Left kidney (tissue), 2 donors: Measurements from ENCODE around the gene HPDL. TPM values are rescaled to one million over a fixed set of nuclear protein-coding genes. Genes with fewer than 3 reads are reported as not detected.

ENCODE experiments used
- DNase-seq: peaks from one replicate; pipeline ENCODE4 v3.0.0-alpha.2; 2013
- polyA plus RNA-seq: library from polyadenylated mRNA; unstranded; fragments of 120-200 nt; gene quantifications from one replicate; pipeline ENCODE4 v1.2.1, GENCODE V29; 2013; ENCODE audit not compliant: insufficient read length

HPDL gene
- polyA plus RNA-seq, 1 donor: 3.0 TPM

- no peak for DNase-seq
Measured at GRCh38 chr1:45319761-45320160, 6.9 kb upstream of the HPDL start.

- DNase-seq: no peak
Measured at GRCh38 chr1:45321444-45321843, 5.3 kb upstream of the HPDL start.

GRCh38 chr1:45322486-45323040 lies 4.1 kb upstream of the HPDL start:
- no peak for DNase-seq

GRCh38 chr1:45325851-45326506 lies 716 bp upstream of the HPDL start:
- DNase-seq: no peak

GRCh38 chr1:45327644-45328515 lies 1.2 kb downstream of the HPDL start:
- DNase-seq: no peak

- DNase-seq: no peak
Measured at GRCh38 chr1:45328680-45329079, 2.0 kb downstream of the HPDL start.

GRCh38 chr1:45329445-45329844 lies 2.8 kb downstream of the HPDL start:
- DNase-seq: no peak

- DNase-seq: no peak
Measured at GRCh38 chr1:45331436-45332345, 5.0 kb downstream of the HPDL start.

- no peak for DNase-seq
Measured at GRCh38 chr1:45332346-45332720, 5.6 kb downstream of the HPDL start.

GRCh38 chr1:45334308-45335245 lies 7.9 kb downstream of the HPDL start:
- DNase-seq: no peak

GRCh38 chr1:45335855-45336324 lies 9.2 kb downstream of the HPDL start:
- DNase-seq: no peak

- DNase-seq: no peak
Measured at GRCh38 chr1:45337630-45338325, 11.1 kb downstream of the HPDL start.

- peak; percentile 87 for DNase-seq
Measured at GRCh38 chr1:45339789-45340558, 13.3 kb downstream of the HPDL start, which contains the start of the genes MUTYH and TOE1. Gene MUTYH, minus strand, starts transcription at chr1:45340440. Its CDS starts 5,935 bp downstream, at chr1:45334505. Gene TOE1, plus strand, starts transcription at chr1:45340170. Its CDS starts 83 bp downstream, at chr1:45340253.

- DNase-seq: no peak
Measured at GRCh38 chr1:45340816-45341466, 14.2 kb downstream of the HPDL start.

- no peak for DNase-seq
Measured at GRCh38 chr1:45344499-45344898, 17.8 kb downstream of the HPDL start.

- no peak for DNase-seq
Measured at GRCh38 chr1:45345014-45345413, 18.3 kb downstream of the HPDL start.

- DNase-seq: no peak
Measured at GRCh38 chr1:45346473-45346872, 19.8 kb downstream of the HPDL start.

GRCh38 chr1:45348020-45348419 lies 21.3 kb downstream of the HPDL start:
- no peak for DNase-seq

GRCh38 chr1:45348609-45348965 lies 21.9 kb downstream of the HPDL start:
- no peak for DNase-seq
